Mucosa of descending colon (tissue), 3 donors: ENCODE measurements around the gene CELF2. TPM values are rescaled to one million over a fixed set of nuclear protein-coding genes. Genes with fewer than 3 reads are reported as not detected.

Source experiments
- ATAC-seq: fragments of 200-7000 bp; cut with Tn5 transposase; one replicate; pipeline ENCODE4 v1.9.1; 2020; ENCODE audit warnings: mild to moderate bottlenecking, moderate library complexity
- DNase-seq, 3 donors: peaks; one replicate each; pipeline ENCODE4 v3.0.0-alpha.2; 2020
- H3K36me3 ChIP-seq: fragments of 200-600 bp; one replicate; pipeline ENCODE4 v1.8.0; 2021; ENCODE audit warnings: low read depth, mild to moderate bottlenecking
- H3K4me1 ChIP-seq: fragments of 200-600 bp; one replicate; pipeline ENCODE4 v1.8.0; 2021; ENCODE audit warnings: low read depth, mild to moderate bottlenecking
- H3K4me3 ChIP-seq: fragments of 200-600 bp; one replicate; pipeline ENCODE4 v1.8.0; 2021; ENCODE audit warnings: mild to moderate bottlenecking
- H3K9me3 ChIP-seq: fragments of 200-600 bp; one replicate; pipeline ENCODE4 v1.8.0; 2021; ENCODE audit warnings: mild to moderate bottlenecking
- intact Hi-C, 2 donors: fragments of 100-400 bp; cut with DNase I in 1 of 2; cut with micrococcal nuclease in 1 of 2; formaldehyde crosslinking; loops; one replicate each; pipeline versions ENCODE4 v1.11.0 to v1.11.1; 2022; cut with DNase I, micrococcal nuclease
- total RNA-seq, 3 donors: library from RNA; stranded (reverse); fragmentation: NEBNext Ultra II Directional in 2 of 3; extraction: Animal tissue kit (Norgen Biotek cat#: 25700) in 2 of 3; gene quantifications; one replicate each; pipeline versions ENCODE4 v1.2.1 to v1.2.4, GENCODE V29; 2021 to 2023
- TF ChIP-seq, protein P1 (sequence below): fragments of 200-600 bp; IDR thresholded peaks from one replicate; pipeline ENCODE4 v1.8.0; 2022; ENCODE audit warnings: antibody characterized with exemption, mild to moderate bottlenecking
- donor health status: DM: no; HTN: no; CAD: no; lungs with moderate emphysema.
- donor health status: DM: no; HTN: no; CAD: no.
- donor health status: DM: no; HTN: yes; CAD: no.

CELF2 gene
- total RNA-seq, 3 donors from 2014 or later: 31.4 to 56.5 (median 36.1) TPM

- TF ChIP-seq, protein P1, sequence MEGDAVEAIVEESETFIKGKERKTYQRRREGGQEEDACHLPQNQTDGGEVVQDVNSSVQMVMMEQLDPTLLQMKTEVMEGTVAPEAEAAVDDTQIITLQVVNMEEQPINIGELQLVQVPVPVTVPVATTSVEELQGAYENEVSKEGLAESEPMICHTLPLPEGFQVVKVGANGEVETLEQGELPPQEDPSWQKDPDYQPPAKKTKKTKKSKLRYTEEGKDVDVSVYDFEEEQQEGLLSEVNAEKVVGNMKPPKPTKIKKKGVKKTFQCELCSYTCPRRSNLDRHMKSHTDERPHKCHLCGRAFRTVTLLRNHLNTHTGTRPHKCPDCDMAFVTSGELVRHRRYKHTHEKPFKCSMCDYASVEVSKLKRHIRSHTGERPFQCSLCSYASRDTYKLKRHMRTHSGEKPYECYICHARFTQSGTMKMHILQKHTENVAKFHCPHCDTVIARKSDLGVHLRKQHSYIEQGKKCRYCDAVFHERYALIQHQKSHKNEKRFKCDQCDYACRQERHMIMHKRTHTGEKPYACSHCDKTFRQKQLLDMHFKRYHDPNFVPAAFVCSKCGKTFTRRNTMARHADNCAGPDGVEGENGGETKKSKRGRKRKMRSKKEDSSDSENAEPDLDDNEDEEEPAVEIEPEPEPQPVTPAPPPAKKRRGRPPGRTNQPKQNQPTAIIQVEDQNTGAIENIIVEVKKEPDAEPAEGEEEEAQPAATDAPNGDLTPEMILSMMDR: no peak
- Histone ChIP-seq H3K9me3 (no peaks in the 10 kb centered on the region), H3K4me1 (no peaks in the 10 kb centered on the region), H3K36me3 (no peaks in the 10 kb centered on the region), H3K4me3 (no peak overlapping the region)
- no peak for ATAC-seq
- intact Hi-C loops: no loop called here
- DNase-seq: no peak
Measured at GRCh38 chr10:11204351-11204942, 186.8 kb downstream of the CELF2 start.

- peaks cover 4% of the 10 kb centered on the region for H3K4me1 ChIP-seq
- H3K4me3 ChIP-seq: no peak overlapping the region
- no peak for DNase-seq
- intact Hi-C loops: no loop called here
- TF ChIP-seq, protein P1: no peak
- ATAC-seq: no peak
- H3K36me3 ChIP-seq: no peaks in the 10 kb centered on the region
- no peaks in the 10 kb centered on the region for H3K9me3 ChIP-seq
Measured at GRCh38 chr10:11205030-11205772, 187.5 kb downstream of the CELF2 start.

- TF ChIP-seq, protein P1: no peak
- H3K4me3 ChIP-seq: no peak overlapping the region
- H3K9me3 ChIP-seq: no peaks in the 10 kb centered on the region
- DNase-seq: no peak
- intact Hi-C loops: no loop called here
- no peaks in the 10 kb centered on the region for H3K36me3 ChIP-seq
- peaks cover 4% of the 10 kb centered on the region for H3K4me1 ChIP-seq
- no peak for ATAC-seq
Measured at GRCh38 chr10:11206676-11207559, 189.2 kb downstream of the CELF2 start.

DNA sequence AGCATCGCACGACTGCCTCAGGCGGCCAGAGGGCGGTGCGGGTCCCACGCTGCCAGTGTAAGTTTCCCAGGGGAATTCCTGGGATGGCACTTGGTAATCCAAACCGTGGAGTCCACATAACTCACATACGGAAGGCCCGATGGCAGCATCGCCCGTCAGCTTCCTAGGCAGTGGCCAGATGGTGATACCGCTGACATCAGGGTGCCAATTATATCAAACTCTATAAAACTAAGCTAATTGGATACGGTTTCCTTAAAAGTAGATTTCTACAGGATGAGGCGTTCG is 189.8 kb downstream of the CELF2 start:
- peaks cover 4% of the 10 kb centered on the region for H3K4me1 ChIP-seq
- H3K9me3 ChIP-seq: no peaks in the 10 kb centered on the region
- DNase-seq (no peak), ATAC-seq (no peak)
- H3K4me3 ChIP-seq: no peak overlapping the region
- H3K36me3 ChIP-seq: no peaks in the 10 kb centered on the region
- TF ChIP-seq, protein P1: no peak
- intact Hi-C loops: no loop called here

GRCh38 chr10:11208243-11208642 is 190.6 kb downstream of the CELF2 start:
- ATAC-seq: no peak

More at GRCh38 chr10:11208243-11208642, 190.6 kb downstream of the CELF2 start:
- no peak overlapping the region for H3K4me3 ChIP-seq
- H3K4me1 ChIP-seq: peaks cover 4% of the 10 kb centered on the region
- no peaks in the 10 kb centered on the region for H3K9me3 ChIP-seq
- H3K36me3 ChIP-seq: no peaks in the 10 kb centered on the region
- TF ChIP-seq, protein P1: no peak
- no peak for DNase-seq
- intact Hi-C loops: no loop called here
